B cell (primary cell): ENCODE measurements around the gene NCLN.

Experiments
- CTCF ChIP-seq: fragments of 200-600 bp; IDR thresholded peaks from one replicate; pipeline ENCODE4 v1.8.0; 2022; ENCODE audit warnings: antibody characterized with exemption, mild to moderate bottlenecking
- EZH2 ChIP-seq: IDR thresholded peaks from 2 replicates; pipeline ENCODE4 v1.6.1; 2012; ENCODE audit warnings: borderline replicate concordance, low read depth, mild to moderate bottlenecking, moderate library complexity, low read length; ENCODE audit not compliant: insufficient read depth, poor library complexity, severe bottlenecking

GRCh38 chr19:3161453-3161852 is 24.3 kb upstream of the NCLN start:
- TF ChIP-seq CTCF (no peak), EZH2 (no peak)
